ENCODE results near the gene SLC4A5.

Gene SLC4A5

GRCh38 chr2:74327199-74327598, 16.0 kb downstream of the SLC4A5 start:
- TF ChIP-seq, protein P1, sequence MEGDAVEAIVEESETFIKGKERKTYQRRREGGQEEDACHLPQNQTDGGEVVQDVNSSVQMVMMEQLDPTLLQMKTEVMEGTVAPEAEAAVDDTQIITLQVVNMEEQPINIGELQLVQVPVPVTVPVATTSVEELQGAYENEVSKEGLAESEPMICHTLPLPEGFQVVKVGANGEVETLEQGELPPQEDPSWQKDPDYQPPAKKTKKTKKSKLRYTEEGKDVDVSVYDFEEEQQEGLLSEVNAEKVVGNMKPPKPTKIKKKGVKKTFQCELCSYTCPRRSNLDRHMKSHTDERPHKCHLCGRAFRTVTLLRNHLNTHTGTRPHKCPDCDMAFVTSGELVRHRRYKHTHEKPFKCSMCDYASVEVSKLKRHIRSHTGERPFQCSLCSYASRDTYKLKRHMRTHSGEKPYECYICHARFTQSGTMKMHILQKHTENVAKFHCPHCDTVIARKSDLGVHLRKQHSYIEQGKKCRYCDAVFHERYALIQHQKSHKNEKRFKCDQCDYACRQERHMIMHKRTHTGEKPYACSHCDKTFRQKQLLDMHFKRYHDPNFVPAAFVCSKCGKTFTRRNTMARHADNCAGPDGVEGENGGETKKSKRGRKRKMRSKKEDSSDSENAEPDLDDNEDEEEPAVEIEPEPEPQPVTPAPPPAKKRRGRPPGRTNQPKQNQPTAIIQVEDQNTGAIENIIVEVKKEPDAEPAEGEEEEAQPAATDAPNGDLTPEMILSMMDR (IDR thresholded peaks at IDR 0.05; ENCODE audit: low read depth, low read length, missing control alignments) = no peak
- in situ Hi-C loops (cut with HindIII; ENCODE audit: low sequenced_read_pairs) = no loop called here

DNA sequence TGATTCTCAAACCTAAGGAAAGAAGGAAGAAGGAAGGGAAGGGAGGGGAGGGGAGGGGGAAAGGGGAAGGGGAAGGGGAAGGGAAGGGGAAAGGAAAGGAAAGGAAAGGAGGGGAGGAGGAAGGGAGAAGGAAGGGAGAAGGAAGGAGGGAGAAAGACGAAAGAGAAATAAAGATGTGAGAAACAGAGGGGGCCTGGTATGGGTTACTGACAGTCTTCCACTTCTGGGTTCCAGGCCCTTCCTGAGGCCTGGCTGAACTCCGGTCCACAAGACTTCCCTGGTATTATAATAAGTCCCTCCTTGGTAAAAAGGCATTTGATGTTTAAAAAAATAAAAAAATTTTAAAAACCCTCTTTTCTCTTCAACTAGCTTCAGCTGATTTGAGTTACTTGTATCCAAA, 17.4 kb downstream of the SLC4A5 start:
- TF ChIP-seq, protein P1 (IDR thresholded peaks at IDR 0.05; ENCODE audit: low read depth, low read length, missing control alignments) = no peak
- H3K4me3 ChIP-seq (ENCODE audit: low read depth, low read length) = no peak overlapping the region
- DNase-seq (ENCODE audit: low read depth) = no peak
- in situ Hi-C loops (cut with HindIII; ENCODE audit: low sequenced_read_pairs) = no loop called here

More at GRCh38 chr2:74327199-74327598, 16.0 kb downstream of the SLC4A5 start:
- DNase-seq (ENCODE audit: low read depth) = no peak
- no peak overlapping the region for H3K4me3 ChIP-seq (ENCODE audit: low read depth, low read length)

- H3K4me3 ChIP-seq (ENCODE audit: low read depth, low read length) = no peak overlapping the region
- DNase-seq (ENCODE audit: low read depth) = no peak
- in situ Hi-C loops (cut with HindIII; ENCODE audit: low sequenced_read_pairs) = no loop called here
These were observed 21.5 kb downstream of the SLC4A5 start for GRCh38 chr2:74321737-74322136.

GRCh38 chr2:74317701-74318100, 25.5 kb downstream of the SLC4A5 start:
- in situ Hi-C loops (cut with HindIII; ENCODE audit: low sequenced_read_pairs) = no loop called here
- no peak overlapping the region for H3K4me3 ChIP-seq (ENCODE audit: low read depth, low read length)
- TF ChIP-seq, protein P1 (IDR thresholded peaks at IDR 0.05; ENCODE audit: low read depth, low read length, missing control alignments) = no peak
- DNase-seq (ENCODE audit: low read depth) = no peak

More at GRCh38 chr2:74321737-74322136, 21.5 kb downstream of the SLC4A5 start:
- TF ChIP-seq, protein P1 (IDR thresholded peaks at IDR 0.05; ENCODE audit: low read depth, low read length, missing control alignments) = no peak

DNA sequence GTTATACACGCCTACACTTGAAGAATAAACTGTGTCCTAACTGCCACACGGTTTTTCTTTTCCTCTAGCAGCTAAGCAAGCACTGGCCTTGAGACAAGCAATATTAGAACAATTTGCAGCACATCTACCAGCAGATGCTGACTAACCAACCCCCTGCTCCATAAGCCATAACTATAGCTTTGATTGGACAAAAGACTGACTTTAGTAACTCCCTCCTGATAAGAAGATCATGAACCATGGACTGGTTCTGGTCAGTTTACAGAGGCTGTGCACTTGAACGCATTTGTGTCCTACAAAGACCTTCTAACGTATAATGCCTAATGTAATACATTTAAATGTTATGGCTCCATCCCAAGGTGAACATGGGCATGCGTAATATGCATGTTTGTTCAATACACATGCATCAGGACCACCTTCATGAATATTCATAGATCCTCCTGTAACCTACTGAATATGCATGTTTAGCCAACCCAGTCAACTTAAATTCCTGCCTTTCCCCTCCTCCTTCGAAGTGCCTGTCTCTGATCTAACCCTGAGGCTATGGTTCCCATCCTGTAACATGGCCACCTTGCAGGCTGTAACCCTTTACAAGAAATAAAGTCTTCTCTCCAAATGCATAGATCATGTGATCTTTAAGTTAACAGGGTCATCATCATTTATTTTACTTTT, 26.5 kb downstream of the SLC4A5 start:
- DNase-seq (ENCODE audit: low read depth) = no peak
- no peak overlapping the region for H3K4me3 ChIP-seq (ENCODE audit: low read depth, low read length)
- TF ChIP-seq, protein P1 (IDR thresholded peaks at IDR 0.05; ENCODE audit: low read depth, low read length, missing control alignments) = no peak
- in situ Hi-C loops (cut with HindIII; ENCODE audit: low sequenced_read_pairs) = no loop called here

DNA sequence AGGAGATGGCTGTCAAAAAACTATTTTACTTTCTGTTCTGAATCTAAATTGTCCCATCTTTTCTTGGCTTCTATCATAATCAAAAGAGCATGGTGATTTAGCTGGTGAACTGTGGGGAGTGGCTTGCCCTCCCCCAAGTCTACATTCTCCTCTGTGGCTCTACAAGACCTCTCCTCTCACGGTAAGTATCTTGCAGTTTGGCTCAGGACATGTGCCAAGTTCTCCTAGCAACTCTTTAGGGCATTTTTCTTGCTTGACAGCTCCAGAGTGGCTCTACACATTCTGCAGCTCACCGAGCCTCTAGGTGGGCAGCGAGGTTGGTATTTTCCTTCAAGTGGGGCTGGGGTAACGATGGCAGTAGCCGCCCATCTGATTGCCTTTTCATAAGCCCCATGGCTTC, 29.1 kb downstream of the SLC4A5 start:
- in situ Hi-C loops (cut with HindIII; ENCODE audit: low sequenced_read_pairs) = no loop called here

More for the DNA sequence above, 29.1 kb downstream of the SLC4A5 start:
- TF ChIP-seq, protein P1 (IDR thresholded peaks at IDR 0.05; ENCODE audit: low read depth, low read length, missing control alignments) = no peak
- DNase-seq (ENCODE audit: low read depth) = no peak
- no peak overlapping the region for H3K4me3 ChIP-seq (ENCODE audit: low read depth, low read length)
